ENCODE results near the gene PIAS3.

GRCh38 chr1:145846201-145846612 is 12.7 kb downstream of the PIAS3 start:
- TF ChIP-seq CTCF (conservative IDR thresholded peaks at IDR 0.05; ENCODE audit: low read length) (peak; percentile 74), EZH2phosphoT487 (IDR thresholded peaks at IDR 0.05; ENCODE audit: borderline replicate concordance, low read depth, low read length) (no peak)

Measured in OCI-LY7 (cell line).